Cardiac septum (tissue), 1 donor: Measurements from ENCODE around the gene TBC1D7. TPM values are rescaled to one million over a fixed set of nuclear protein-coding genes. Genes with fewer than 3 reads are reported as not detected.

Source experiments
- DNase-seq: peaks from one replicate; pipeline ENCODE4 v3.0.0-alpha.2; 2020; ENCODE audit warnings: low spot score
- intact Hi-C: fragments of 100-400 bp; cut with DNase I; formaldehyde crosslinking; loops from one replicate; pipeline ENCODE4 v1.14.0; 2022
- total RNA-seq: library from RNA; stranded (reverse); fragmentation: NEBNext Ultra II Directional; extraction: Animal tissue kit (Norgen Biotek cat#: 25700); gene quantifications from one replicate; pipeline ENCODE4 v1.2.1, GENCODE V29; 2021
- donor health status: DM: no; HTN: no; CAD: no.

The TBC1D7 gene
- total RNA-seq, 1 donor from 2014 or later = 30.5 TPM

GRCh38 chr6:13300643-13301590, 27.4 kb downstream of the TBC1D7 start:
- intact Hi-C loops = no loop called here
- DNase-seq = no peak

DNA sequence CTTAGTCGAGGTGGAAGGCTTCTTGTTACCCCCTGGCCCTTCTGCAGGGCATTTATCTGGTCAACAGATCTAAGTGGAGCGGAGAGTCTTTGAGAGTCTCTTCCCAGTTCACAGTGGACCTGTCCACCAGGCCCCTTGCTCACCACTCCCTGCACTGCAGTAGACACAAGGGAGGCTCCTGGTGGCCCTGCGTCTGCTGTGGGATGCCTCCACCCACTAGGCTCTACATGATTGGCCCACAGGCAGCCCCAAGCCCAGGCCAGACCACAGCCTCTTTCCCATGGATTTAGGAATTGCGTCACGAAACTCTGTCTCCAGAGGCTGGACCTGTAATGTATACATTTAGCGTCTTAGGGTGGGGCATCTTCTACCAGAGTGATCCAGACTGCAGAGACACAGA, 28.4 kb downstream of the TBC1D7 start:
- intact Hi-C loops = no loop called here
- no peak for DNase-seq

DNA sequence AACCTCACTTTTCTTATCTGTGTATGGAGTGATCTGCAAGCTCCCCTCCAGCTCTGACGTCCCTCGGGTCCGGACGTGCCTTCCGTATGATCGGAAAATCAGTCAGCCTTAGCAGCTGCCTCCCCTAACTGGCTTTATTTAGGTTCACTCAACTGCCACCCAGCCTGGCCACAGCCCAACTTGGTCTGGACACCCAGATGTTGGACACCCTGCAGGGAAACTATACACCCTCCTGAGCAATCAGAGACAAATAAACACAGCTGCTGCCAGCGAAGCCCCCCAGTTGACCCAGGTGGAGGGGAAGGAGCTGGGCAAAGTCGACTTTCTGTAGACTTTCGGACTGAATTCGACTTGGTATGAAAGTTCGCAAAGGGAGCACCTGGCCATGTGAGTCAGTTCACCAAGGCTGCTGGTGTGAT, 28.9 kb downstream of the TBC1D7 start:
- DNase-seq = no peak
- intact Hi-C loops = no loop called here

DNA sequence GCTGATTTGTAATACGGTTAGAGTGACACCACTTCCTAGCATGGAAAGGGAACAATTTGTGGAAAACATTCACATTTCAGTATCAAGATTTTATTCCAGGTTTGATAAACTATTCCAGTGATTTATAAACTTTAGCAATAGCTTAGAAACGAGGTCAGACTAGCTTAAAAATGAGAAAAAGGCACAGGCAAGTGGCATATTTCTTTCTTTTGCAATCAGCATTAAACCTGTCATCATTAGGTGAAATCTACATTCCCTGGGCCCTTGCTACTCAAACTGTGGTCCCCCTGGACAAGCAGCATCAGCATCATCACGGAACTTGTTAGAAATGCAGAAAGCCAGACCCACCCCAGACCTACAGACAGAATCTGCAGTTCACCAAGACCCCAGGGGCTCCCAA, 29.9 kb downstream of the TBC1D7 start:
- intact Hi-C loops = no loop called here

DNA sequence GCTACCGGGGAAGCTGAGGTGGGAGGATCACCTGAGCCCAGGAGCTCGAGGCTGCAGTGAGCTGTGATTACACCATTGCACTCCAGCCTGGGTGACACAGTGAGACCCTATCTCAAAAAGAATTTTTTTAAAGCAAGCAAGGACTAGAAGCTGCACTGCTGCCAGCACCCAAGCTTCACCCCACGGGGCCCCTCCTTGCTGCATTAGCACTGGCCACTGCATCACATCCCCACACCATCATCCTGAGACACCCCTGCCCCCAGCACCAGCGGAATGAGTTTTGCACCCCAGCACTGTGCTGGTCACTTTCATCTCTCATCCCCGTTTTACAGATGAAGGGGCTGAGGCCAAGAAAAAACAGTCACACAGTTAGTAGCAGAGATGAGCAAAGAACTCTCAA, 30.9 kb downstream of the TBC1D7 start:
- no peak for DNase-seq
- intact Hi-C loops = no loop called here

More for the DNA sequence above, 29.9 kb downstream of the TBC1D7 start:
- no peak for DNase-seq

- intact Hi-C loops = no loop called here
- peak; percentile 22 for DNase-seq
These were observed 31.8 kb downstream of the TBC1D7 start for GRCh38 chr6:13296536-13296997.

DNA sequence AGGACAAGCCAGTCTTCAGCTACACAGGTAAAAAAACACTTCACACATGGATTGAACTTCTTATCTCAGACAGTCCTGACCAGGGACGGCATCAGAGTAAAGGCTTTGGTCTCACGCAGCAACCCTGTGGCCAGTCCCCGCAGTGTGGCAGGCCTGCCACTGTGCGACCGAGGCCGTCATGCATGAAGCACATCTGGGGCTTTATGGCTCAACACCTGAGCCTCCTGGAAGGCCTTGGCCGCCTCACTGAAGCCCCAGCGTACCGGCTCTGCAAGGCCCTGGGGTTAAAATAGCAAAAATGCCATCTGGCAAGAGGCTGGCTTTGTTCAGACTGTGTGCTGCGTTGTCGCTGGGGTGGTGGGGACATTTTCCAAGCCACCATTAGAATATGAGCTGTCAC, 32.8 kb downstream of the TBC1D7 start:
- intact Hi-C loops = no loop called here
- peak; percentile 51 for DNase-seq

- peak; percentile 71 for DNase-seq
- intact Hi-C loops = no loop called here
These were observed 33.8 kb downstream of the TBC1D7 start for GRCh38 chr6:13294499-13295069.

DNA sequence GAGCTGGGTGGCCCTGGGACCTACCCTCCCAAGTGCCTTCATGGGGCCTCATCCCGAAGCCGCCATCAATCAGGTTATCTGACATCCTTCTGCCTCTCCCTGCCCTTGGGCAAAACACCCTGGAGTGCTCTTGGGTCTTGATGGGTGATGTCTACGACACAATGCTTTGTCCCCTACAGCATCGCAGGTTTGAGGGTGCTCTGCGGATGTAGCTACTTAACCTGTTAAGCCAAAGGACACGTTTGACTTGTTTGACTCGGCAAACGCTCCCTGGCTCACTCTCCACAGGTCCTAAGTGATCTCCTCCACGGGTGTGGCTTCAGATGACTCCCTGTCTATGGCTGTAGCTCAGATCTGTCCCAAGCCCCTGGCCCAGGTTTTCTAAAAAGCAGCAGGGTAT, 35.6 kb downstream of the TBC1D7 start:
- DNase-seq = no peak
- intact Hi-C loops = no loop called here

GRCh38 chr6:13290335-13290734, 38.0 kb downstream of the TBC1D7 start:
- DNase-seq = no peak
- intact Hi-C loops = no loop called here

DNA sequence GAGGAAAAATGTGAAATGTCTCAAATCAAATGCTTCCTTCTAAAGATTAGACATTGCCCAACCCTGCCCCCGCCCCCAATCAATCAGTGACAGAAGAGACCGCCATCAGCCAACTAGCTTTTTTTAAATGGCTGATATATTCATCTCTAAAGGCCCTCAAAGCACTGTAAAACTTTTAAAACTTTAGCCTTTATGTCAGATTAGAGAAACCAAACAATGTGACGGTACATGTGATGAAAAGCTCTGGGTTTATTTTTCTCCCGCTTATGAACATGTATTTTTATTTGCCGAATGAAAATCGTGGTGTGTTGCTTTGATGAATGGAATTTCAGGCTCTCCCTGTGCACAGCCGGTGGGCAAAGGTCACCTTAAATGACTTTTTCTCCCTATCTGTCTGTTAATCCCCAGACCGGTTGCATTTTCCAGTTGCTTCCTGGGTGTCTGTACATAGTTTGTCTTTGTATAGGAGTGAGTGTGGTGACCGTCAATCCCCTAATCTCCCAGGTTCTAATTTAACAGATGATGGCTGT, 38.5 kb downstream of the TBC1D7 start:
- intact Hi-C loops = no loop called here
- DNase-seq = no peak

- DNase-seq = peak; percentile 63
- intact Hi-C loops = no loop called here
These were observed 39.4 kb downstream of the TBC1D7 start for GRCh38 chr6:13288969-13289391.

DNA sequence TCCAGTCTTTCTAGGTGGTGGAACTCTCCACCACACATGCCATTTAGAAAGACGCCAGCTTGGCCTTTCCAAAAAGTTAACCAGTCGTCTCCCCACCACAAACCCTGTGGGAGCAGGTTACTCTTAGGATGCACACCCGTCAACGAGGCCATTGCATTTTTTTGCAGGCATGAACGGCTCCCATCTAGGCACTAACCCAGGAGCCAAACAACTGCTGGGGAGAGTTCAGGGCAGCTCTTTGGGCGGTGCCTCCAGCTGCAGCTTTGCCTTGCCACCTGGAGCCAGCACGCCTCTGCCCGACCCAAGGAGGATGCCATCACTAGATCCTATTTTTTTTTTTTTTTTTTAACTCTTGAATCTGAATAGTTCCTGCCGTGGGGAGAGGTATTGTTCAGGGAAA, 39.9 kb downstream of the TBC1D7 start:
- no peak for DNase-seq
- intact Hi-C loops = no loop called here

- DNase-seq = no peak
- intact Hi-C loops = no loop called here
These were observed 41.2 kb downstream of the TBC1D7 start for GRCh38 chr6:13287104-13287503.

DNA sequence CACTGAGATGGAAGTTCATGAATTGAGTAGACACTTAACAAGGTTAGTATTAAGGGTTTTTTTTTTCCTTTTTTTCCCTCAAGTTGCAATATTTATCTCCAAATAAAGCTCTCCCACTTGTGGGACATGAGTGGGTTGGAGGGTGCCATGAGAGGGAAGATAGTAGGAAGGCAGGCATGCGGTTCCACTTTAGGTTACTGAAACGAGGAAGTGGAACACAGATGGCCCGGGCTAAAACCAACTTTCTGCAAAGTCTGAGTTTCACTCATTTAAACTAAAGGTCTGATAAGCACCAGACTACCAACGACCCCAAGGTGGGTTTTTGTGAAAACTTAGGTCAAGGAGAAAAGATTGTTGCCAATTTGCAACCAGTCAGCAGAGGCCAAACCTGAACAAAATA, 42.2 kb downstream of the TBC1D7 start:
- DNase-seq = no peak
- intact Hi-C loops = no loop called here

GRCh38 chr6:13285705-13286104, 42.6 kb downstream of the TBC1D7 start:
- intact Hi-C loops = no loop called here
- DNase-seq = no peak

DNA sequence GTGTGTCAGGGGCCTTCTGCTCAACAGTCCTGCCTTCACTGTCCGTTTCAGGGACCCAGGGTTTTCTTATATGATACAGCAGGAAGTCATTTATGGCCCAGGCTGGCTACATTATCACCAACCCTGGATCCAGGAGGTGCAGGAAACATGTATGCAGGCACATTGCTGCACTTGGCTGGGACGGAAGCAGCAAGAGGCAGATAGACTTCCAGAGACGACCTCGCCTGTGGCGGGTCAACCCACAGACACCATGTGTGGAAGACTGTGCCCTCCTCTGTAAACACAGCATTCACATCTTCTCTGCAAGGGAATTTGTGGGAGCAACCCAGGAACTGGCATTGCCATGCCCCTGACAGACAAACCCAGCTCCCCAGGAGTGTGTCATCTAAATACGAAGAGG, 43.7 kb downstream of the TBC1D7 start:
- intact Hi-C loops = no loop called here

DNA sequence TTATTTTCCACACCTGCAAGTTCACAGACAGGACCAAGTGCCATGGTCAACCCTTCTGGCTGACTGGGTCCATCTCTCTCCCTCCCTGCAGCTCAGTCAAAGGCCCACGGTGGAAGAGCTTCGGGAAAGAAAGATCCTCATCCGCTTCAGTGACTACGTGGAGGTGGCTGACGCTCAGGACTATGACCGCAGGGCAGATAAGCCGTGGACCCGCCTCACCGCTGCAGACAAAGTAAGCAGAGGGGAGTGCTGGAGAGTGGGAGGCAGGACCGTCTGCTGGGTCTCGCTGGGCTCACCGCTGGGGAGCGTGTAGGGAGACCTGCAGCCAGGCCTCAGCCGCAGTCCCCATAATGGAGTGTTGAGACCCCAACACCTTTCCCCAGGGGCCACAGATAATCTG, 45.0 kb downstream of the TBC1D7 start:
- no peak for DNase-seq
- intact Hi-C loops = no loop called here

More for the DNA sequence above, 43.7 kb downstream of the TBC1D7 start:
- peak; percentile 9 for DNase-seq

GRCh38 chr6:13282393-13283069, 45.8 kb downstream of the TBC1D7 start:
- no peak for DNase-seq
- intact Hi-C loops = no loop called here

DNA sequence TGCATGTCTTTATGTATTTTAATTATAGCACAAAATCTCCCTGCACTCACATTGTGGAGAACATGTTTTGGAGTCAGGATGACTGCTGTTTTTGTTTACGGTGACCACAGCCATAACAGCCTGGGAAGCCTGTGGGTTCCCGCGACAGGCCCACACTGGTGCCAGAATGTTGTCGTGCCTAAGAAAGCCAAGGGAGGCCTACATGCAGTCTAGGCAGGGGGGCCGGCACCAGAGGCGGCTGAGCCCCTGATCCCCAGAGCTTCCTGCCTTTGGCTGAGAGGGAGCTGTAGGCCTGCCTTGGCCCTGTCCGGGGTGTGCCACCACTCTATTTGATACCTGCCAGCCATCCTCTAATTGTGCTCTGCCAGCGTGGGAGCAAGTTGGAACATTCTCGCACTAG, 46.7 kb downstream of the TBC1D7 start:
- intact Hi-C loops = no loop called here
- DNase-seq = peak; percentile 49
